Measurements from ENCODE around the gene EML1.

DNA sequence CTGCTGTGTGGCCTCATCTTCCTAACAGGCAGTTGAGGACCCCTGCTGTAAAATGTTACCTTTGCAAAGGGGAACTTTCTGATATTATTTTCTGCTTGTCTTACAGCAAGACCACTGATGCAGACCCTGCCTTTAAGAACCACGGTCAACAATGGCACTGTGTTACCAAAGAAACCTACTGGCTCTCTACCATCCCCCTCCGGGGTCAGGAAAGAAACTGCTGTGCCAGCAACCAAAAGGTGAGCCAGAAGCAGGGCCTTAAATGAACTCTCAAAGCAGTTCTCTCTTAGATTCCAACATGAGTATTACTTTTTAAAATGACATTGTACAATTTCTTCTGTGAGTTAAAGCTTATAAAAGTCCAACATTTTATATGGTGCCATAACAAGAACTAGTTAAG is 72.2 kb downstream of the EML1 start:
- no peak for TF ChIP-seq KDM1A (CRISPR knock-in tag; IDR thresholded peaks at IDR 0.05)
- no peak for TF ChIP-seq ZBTB21 (CRISPR knock-in tag; IDR thresholded peaks at IDR 0.05)
- no peak for TF ChIP-seq BRCA1 (CRISPR knock-in tag; IDR thresholded peaks at IDR 0.05)
- no peak for TF ChIP-seq KAT8 (CRISPR knock-in tag; IDR thresholded peaks at IDR 0.05)
- TF ChIP-seq, protein P1, sequence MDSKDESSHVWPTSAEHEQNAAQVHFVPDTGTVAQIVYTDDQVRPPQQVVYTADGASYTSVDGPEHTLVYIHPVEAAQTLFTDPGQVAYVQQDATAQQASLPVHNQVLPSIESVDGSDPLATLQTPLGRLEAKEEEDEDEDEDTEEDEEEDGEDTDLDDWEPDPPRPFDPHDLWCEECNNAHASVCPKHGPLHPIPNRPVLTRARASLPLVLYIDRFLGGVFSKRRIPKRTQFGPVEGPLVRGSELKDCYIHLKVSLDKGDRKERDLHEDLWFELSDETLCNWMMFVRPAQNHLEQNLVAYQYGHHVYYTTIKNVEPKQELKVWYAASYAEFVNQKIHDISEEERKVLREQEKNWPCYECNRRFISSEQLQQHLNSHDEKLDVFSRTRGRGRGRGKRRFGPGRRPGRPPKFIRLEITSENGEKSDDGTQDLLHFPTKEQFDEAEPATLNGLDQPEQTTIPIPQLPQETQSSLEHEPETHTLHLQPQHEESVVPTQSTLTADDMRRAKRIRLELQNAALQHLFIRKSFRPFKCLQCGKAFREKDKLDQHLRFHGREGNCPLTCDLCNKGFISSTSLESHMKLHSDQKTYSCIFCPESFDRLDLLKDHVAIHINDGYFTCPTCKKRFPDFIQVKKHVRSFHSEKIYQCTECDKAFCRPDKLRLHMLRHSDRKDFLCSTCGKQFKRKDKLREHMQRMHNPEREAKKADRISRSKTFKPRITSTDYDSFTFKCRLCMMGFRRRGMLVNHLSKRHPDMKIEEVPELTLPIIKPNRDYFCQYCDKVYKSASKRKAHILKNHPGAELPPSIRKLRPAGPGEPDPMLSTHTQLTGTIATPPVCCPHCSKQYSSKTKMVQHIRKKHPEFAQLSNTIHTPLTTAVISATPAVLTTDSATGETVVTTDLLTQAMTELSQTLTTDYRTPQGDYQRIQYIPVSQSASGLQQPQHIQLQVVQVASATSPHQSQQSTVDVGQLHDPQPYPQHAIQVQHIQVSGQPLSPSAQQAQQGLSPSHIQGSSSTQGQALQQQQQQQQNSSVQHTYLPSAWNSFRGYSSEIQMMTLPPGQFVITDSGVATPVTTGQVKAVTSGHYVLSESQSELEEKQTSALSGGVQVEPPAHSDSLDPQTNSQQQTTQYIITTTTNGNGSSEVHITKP (CRISPR knock-in tag; IDR thresholded peaks at IDR 0.05; ENCODE audit: low read depth), result no peak
- no peak for TF ChIP-seq ZMYM4 (CRISPR knock-in tag; IDR thresholded peaks at IDR 0.05)
- no peak for TF ChIP-seq POLR2A (IDR thresholded peaks at IDR 0.05; ENCODE audit: insufficient read depth in 1 of 2, low read depth in 2 of 2, low read length in 2 of 2)
- TF ChIP-seq, protein P2, sequence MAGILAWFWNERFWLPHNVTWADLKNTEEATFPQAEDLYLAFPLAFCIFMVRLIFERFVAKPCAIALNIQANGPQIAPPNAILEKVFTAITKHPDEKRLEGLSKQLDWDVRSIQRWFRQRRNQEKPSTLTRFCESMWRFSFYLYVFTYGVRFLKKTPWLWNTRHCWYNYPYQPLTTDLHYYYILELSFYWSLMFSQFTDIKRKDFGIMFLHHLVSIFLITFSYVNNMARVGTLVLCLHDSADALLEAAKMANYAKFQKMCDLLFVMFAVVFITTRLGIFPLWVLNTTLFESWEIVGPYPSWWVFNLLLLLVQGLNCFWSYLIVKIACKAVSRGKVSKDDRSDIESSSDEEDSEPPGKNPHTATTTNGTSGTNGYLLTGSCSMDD (CRISPR knock-in tag; IDR thresholded peaks at IDR 0.05), result no peak
- TF ChIP-seq NFKBIZ (CRISPR knock-in tag; IDR thresholded peaks at IDR 0.05), result no peak
- no peak for TF ChIP-seq ZSCAN21 (CRISPR knock-in tag; IDR thresholded peaks at IDR 0.05; ENCODE audit: borderline replicate concordance)
